IPS-15b (cell line): ENCODE measurements around the gene MEX3A.

Experiments used
- H3K27me3 ChIP-seq: one replicate; pipeline ENCODE4 v1.6.1; 2013; ENCODE audit warnings: low read length; ENCODE audit not compliant: control insufficient read depth, insufficient read depth
- H3K36me3 ChIP-seq: one replicate; pipeline ENCODE4 v1.6.1; 2013; ENCODE audit warnings: low read length; ENCODE audit not compliant: control insufficient read depth, insufficient read depth
- H3K4me1 ChIP-seq: one replicate; pipeline ENCODE4 v1.6.1; 2013; ENCODE audit warnings: mild to moderate bottlenecking, low read length; ENCODE audit not compliant: control insufficient read depth, insufficient read depth
- H3K4me3 ChIP-seq: one replicate; pipeline ENCODE4 v1.5.1; 2013; ENCODE audit warnings: low read depth, low read length
- H3K9ac ChIP-seq: one replicate; pipeline ENCODE4 v1.6.1; 2013; ENCODE audit warnings: low read depth, mild to moderate bottlenecking, low read length
- H3K9me3 ChIP-seq: one replicate; pipeline ENCODE4 v1.6.1; 2013; ENCODE audit warnings: mild to moderate bottlenecking, low read length; ENCODE audit not compliant: control insufficient read depth, insufficient read depth

The MEX3A gene

DNA sequence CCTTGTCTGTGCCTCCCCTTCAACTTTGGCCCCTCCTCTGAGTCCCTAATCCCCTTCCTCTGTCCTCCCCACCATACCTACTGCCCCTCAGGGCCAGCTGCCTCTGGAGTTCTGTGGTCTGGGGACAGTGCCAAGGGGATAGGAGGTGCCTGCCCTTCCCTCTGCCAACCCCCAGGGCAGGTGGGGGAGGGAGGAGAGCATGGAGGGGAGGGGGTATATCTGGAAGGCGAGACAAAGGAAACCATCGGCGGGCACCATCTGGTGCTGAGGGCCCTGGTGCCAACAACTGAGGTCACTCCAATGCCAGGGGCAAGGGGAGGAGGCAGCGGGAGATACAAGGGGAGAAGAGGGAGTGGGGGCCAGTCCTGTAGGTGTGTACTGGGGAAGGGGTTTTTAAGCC, 11.7 kb downstream of the MEX3A start:
- Histone ChIP-seq H3K36me3 (no peaks in the 10 kb centered on the region), H3K9me3 (no peaks in the 10 kb centered on the region), H3K27me3 (no peaks in the 10 kb centered on the region), H3K4me1 (peaks cover 29% of the 10 kb centered on the region), H3K4me3 (no peak overlapping the region), H3K9ac (no peak overlapping the region)

DNA sequence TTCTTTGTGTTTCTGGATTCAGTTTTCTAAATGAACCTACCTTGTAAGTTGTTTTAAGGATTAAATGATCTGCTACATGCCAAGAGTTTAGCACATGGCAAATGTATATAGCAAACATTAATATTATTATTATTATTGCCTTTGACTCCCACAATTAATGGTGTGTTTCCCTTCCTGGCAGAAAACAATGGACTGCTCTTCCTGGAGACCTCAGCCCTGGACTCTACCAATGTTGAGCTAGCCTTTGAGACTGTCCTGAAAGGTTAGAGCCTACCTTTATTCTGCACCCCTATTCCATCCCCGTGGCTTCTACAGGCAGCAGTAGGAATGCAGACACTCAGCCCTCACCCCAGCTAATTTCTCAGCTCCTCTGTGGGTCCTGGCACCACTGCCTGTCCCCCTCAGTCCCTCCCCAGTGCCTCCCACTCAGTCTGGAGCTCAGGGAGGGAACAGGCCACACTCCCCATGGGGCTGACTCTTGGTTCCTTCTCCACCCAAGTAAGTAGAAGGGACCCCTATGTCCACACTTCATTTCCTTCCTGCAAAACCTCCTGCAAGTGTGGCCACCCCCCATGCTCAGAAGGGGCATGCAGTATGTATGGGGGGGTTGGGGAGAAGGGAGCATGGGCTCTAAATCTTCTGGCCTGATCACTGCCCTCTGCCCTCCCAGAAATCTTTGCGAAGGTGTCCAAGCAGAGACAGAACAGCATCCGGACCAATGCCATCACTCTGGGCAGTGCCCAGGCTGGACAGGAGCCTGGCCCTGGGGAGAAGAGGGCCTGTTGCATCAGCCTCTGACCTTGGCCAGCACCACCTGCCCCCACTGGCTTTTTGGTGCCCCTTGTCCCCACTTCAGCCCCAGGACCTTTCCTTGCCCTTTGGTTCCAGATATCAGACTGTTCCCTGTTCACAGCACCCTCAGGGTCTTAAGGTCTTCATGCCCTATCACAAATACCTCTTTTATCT, 12.5 kb downstream of the MEX3A start:
- Histone ChIP-seq H3K4me1 (peaks cover 23% of the 10 kb centered on the region), H3K9ac (no peak overlapping the region), H3K4me3 (no peak overlapping the region), H3K9me3 (no peaks in the 10 kb centered on the region), H3K27me3 (no peaks in the 10 kb centered on the region), H3K36me3 (no peaks in the 10 kb centered on the region)

DNA sequence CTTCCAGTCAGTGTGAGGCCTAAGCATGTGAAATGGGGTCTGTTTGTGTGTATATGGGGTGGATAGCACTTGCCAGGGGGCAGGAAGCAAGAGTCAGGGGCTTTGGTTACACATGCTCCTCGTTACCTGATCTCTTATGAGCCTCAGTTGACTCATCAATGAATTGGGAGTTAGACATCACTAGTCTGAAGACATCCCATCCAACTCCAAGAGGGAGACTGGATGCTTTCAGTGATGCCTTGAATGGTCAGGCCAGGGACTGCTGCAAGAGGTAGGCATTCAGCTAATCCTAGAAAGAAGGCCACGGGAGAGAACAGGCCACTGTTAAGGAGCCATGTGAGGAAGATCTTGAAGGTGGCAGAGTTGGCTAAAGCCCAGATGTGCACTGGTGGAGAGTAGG, 15.0 kb downstream of the MEX3A start:
- no peak overlapping the region for H3K4me3 ChIP-seq
- peaks cover 7% of the 10 kb centered on the region for H3K4me1 ChIP-seq
- H3K9me3 ChIP-seq: no peaks in the 10 kb centered on the region
- H3K9ac ChIP-seq: no peak overlapping the region
- no peaks in the 10 kb centered on the region for H3K36me3 ChIP-seq
- H3K27me3 ChIP-seq: no peaks in the 10 kb centered on the region

DNA sequence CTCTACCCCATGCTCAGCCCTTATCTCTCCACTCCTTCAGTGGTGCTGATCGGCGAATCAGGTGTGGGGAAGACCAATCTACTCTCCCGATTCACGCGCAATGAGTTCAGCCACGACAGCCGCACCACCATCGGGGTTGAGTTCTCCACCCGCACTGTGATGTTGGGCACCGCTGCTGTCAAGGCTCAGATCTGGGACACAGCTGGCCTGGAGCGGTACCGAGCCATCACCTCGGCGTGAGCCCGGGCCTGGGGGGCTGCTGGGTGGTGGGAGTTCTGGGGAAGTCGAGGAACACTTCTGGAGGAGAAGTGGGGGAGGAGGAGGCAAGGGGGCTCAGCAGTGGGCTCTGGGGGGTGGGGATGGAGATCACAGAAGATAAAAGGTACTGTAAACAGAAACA, 16.4 kb downstream of the MEX3A start:
- Histone ChIP-seq H3K9ac (no peak overlapping the region), H3K27me3 (peaks cover 4% of the 10 kb centered on the region), H3K4me3 (no peak overlapping the region), H3K36me3 (no peaks in the 10 kb centered on the region), H3K4me1 (peaks cover 11% of the 10 kb centered on the region), H3K9me3 (no peaks in the 10 kb centered on the region)

DNA sequence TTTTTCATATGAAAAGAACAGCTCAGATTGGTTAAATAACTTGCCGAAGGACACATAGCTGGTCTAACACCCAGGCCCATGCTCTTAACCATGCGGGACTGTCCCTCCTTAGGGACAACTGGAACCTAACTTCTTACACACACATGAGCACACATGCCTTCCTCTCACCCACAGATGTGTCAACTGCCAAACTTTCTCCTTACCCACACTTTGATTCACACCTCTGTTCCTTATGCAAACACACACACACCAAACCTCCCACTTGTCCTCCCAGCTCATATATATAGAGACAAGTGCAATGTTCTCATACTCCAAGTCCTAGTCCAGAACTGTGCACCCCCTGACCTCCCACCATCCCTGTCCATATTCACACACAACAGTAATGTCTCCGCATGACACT, 17.1 kb downstream of the MEX3A start:
- Histone ChIP-seq H3K4me3 (no peak overlapping the region), H3K9ac (no peak overlapping the region), H3K27me3 (peaks cover 4% of the 10 kb centered on the region), H3K9me3 (no peaks in the 10 kb centered on the region), H3K4me1 (peaks cover 11% of the 10 kb centered on the region), H3K36me3 (no peaks in the 10 kb centered on the region)

DNA sequence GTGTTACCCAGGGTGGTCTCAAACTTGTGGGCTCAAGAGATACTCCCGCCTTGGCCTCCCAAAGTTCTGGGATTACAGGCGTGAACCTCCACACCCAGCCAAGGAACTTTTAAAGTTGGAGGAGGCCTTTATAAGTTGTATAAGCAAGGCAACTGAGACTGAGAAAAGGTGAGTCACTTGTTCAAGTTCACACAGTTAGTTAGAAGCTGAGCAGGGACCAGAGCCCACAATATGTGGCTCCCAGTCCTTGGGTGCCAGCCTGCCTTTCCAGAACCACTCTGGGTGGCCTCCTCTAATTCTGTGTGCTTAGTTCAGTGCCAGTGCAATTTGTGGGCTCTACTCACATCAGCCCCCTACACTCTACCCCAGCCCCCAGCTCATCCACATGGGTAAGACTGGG, 17.6 kb downstream of the MEX3A start:
- H3K9ac ChIP-seq: no peak overlapping the region
- H3K4me3 ChIP-seq: no peak overlapping the region
- H3K4me1 ChIP-seq: peaks cover 11% of the 10 kb centered on the region
- peaks cover 4% of the 10 kb centered on the region for H3K27me3 ChIP-seq
- H3K9me3 ChIP-seq: no peaks in the 10 kb centered on the region
- no peaks in the 10 kb centered on the region for H3K36me3 ChIP-seq

DNA sequence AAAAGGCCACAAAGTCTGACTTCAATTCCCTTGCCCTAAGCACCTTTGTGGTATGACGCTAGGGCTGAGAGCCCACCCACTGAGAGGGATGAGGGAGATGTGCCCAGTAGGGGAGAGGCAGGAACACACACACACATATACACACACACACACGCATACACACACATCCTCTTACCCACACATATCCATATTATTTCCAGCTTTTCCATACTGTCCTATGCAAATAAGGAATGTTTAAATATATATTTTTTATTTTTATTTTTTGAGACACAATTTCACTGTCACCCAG, 18.3 kb downstream of the MEX3A start:
- peaks cover 7% of the 10 kb centered on the region for H3K27me3 ChIP-seq
- H3K9me3 ChIP-seq: no peaks in the 10 kb centered on the region
- no peak overlapping the region for H3K4me3 ChIP-seq
- no peaks in the 10 kb centered on the region for H3K36me3 ChIP-seq
- peaks cover 11% of the 10 kb centered on the region for H3K4me1 ChIP-seq
- H3K9ac ChIP-seq: no peak overlapping the region

DNA sequence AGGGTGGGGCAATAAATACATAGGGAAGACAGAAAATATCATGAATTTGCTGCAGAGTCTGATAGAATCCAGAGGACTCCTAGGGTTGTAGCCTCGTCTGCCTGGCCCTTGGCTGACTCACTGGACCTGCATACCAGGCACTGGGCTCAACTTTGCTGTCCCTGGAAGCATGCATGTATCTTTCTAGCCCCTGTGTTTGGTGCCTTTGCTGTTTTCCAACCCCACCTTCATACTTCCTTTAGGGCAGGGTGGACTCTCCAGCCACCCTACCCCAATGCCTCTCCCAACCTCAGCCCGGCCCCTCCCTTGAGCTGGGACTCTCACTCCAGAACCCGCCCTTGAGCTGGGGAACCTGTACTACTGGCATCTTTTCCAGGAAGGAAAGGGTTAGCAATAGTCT, 20.1 kb downstream of the MEX3A start:
- Histone ChIP-seq H3K36me3 (no peaks in the 10 kb centered on the region), H3K9ac (no peak overlapping the region), H3K4me3 (no peak overlapping the region), H3K27me3 (peaks cover 10% of the 10 kb centered on the region), H3K4me1 (peaks cover 11% of the 10 kb centered on the region), H3K9me3 (no peaks in the 10 kb centered on the region)

DNA sequence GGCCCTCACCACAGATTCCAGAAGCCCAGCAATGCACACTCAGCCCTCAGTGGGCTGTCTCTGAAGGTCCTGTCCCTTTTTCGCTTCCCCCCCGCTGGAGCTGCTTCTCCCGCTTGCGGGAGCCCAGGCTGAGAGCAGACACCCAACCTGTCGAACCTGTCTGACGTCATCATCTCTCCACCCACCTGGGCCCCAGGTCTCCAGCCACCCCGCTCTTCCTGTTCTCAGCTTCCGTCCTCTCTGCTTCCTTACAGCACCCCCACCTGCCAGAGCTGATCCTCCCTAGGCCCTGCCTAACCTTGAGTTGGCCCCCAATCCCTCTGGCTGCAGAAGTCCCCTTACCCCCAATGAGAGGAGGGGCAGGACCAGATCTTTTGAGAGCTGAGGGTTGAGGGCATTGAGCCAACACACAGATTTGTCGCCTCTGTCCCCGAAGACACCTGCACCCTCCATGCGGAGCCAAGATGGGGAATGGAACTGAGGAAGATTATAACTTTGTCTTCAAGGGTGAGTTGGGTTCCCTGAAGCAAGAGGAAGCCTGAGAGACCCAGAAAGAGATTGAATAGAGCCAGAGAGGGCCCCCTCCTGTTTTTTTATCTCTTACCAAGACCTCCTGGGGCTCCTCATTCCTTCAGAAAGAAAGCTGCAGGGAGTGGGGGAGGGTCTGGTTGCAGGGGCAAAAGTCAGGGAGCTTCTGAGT, 21.2 kb downstream of the MEX3A start, which contains the start of gene RAB25:
TSS of gene RAB25 (plus strand) at position 224 of the 700 bp plus-strand sequence. CDS start at position 465, 241 bp downstream.
- Histone ChIP-seq H3K4me1 (peaks cover 9% of the 10 kb centered on the region), H3K9ac (peak within 1 kb of the TSS; percentile 41), H3K9me3 (no peaks in the 10 kb centered on the region), H3K4me3 (peak within 1 kb of the TSS; percentile 65), H3K27me3 (peaks cover 12% of the 10 kb centered on the region), H3K36me3 (no peaks in the 10 kb centered on the region)

DNA sequence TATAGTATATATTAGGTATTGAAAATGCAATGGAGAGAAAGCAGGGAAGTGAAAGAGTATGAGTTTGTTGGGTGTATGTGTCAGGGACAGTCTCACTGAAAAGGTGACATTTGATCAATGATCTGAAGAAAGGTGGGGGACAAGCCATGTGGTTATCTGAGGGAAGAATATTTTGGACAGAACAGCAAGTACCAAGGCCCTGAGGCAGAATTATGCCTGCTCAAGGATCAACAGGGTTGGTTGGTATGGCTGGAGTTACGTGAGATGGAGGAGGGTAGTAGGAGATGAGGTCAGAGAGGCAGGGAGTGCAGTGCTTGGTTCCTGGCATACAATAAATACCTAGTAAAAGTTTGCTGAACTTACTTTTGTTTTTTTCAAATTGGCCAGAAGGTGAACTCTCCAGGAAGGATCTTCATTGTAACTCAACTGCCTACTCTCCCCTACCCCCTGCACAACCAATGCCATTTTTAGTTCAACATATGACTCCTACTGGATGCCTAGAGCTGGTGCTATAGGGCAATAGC, 25.9 kb downstream of the MEX3A start:
- Histone ChIP-seq H3K36me3 (no peaks in the 10 kb centered on the region), H3K4me3 (no peak overlapping the region), H3K9me3 (no peaks in the 10 kb centered on the region), H3K4me1 (peaks cover 8% of the 10 kb centered on the region), H3K9ac (no peak overlapping the region), H3K27me3 (peaks cover 12% of the 10 kb centered on the region)

DNA sequence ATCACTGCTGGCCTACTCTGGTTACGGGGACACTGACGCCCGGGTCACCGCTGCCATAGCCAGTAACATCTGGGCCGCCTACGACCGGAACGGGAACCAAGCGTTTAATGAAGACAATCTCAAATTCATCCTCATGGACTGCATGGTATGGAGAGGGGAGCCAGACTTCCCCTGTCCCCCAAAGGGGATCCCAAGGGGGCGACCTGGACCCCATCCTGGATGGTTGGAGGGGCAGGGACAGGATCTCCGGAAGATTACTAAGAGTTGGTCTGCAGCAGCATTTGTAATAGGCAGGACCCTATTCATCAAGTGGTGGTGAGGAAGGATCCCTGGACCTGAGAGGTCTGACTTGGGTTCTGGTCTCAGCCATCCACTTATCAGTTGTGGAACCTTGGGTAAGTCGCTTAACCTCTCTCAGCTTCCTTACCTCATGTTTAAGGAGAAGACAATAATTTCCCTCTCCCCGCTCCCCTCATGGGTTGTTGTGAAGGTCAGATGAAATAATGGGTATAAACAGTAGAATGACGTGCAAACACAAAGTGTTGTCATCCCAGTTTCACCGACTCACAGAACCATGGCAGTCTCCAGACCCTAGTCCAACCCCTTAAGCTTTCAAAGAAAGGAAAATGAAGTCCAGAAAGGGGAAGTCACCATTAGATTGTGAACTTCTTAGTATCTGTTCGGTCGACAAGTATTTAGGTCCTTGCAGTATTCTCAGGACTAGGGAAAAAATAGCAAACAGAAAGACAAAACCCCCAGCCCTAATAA, 26.8 kb downstream of the MEX3A start:
- Histone ChIP-seq H3K4me3 (peak overlapping the region; percentile 92), H3K4me1 (peaks cover 5% of the 10 kb centered on the region), H3K9me3 (no peaks in the 10 kb centered on the region), H3K36me3 (no peaks in the 10 kb centered on the region), H3K27me3 (peaks cover 12% of the 10 kb centered on the region), H3K9ac (peak overlapping the region; percentile 89)
